ENCODE data around the gene PKN3. TPM values are rescaled to one million over a fixed set of nuclear protein-coding genes. Genes with fewer than 3 reads are reported as not detected.

PKN3 gene
- total and polyA plus RNA-seq, 2 of the 13 experiments (the other 11 are each of a cell fraction or from before 2014, with no cell fraction given), result 10.5 to 13.2 TPM

GRCh38 chr9:128683340-128684064, 18.8 kb upstream of the PKN3 start (continued):
- no peak for TF ChIP-seq ZBTB40 (IDR thresholded peaks at IDR 0.05)
- TF ChIP-seq ZBTB40 (CRISPR knock-in tag; IDR thresholded peaks at IDR 0.05), result no peak

DNA sequence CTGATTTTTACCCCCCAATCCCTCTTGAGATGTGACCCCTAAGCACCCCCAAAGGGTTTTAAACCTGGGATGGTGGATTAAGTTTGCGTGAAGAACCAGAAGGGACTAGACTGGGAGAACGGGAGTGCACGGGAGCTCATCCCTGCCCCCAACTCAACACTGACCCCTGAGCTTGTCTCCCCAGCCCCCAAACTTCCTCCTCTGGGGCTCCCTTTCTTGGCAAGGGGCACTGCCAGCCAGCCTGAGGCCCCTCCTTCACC, 18.3 kb upstream of the PKN3 start:
- Histone ChIP-seq H4K20me1 (ENCODE audit: insufficient read depth, low read length) (no peaks in the 10 kb centered on the region), H3K9me3 (ENCODE audit: low read length) (no peaks in the 10 kb centered on the region), H3K4me1 (ENCODE audit: insufficient read depth, low read length) (peaks cover 54% of the 10 kb centered on the region), H3K36me3 (replicated peaks in 1 of 2; ENCODE audit: control insufficient read depth in 1 of 2, insufficient read depth in 2 of 2, low read length in 2 of 2) (no peaks in the 10 kb centered on the region), H3K27me3 (ENCODE audit: control insufficient read depth in 1 of 2, insufficient read depth in 2 of 2, low read length in 2 of 2) (no peaks in the 10 kb centered on the region; a peak in 1 of 5 replicates), H3K27ac (ENCODE audit: extremely low read length, insufficient read depth, low read length) (peak overlapping the region; percentile 73), H3K4me3 (replicated peaks in 1 of 3; ENCODE audit: insufficient read depth in 1 of 3, low read depth in 2 of 3, low read length in 3 of 3) (peak overlapping the region; percentile 60 to 83 (median 67)), H3K4me2 (ENCODE audit: low read depth, low read length) (peak overlapping the region; percentile 95), H2AFZ (ENCODE audit: low read length) (no peak overlapping the region), H3K9ac (ENCODE audit: insufficient read depth, low read depth, low read length) (peak overlapping the region; percentile 87), H3K79me2 (ENCODE audit: insufficient read depth, low read length) (peaks cover 7% of the 10 kb centered on the region)
- in situ Hi-C loops (cut with HindIII; ENCODE audit: extremely low pct_ligation_motif_present, low pct_unique_long_range_greater_than_20kb), result no loop called here
- DNase-seq (ENCODE audit: low spot score), result no peak
- CTCF ChIA-PET (ENCODE audit: low intra/inter-chr PET ratio, low total read pairs), result no interaction called here
- WGBS (ENCODE audit: low lambda C conversion rate), result 9% methylated on average over 3 of the region's 3 CpGs
- ATAC-seq, result no peak
- intact Hi-C loops (cut with micrococcal nuclease; ENCODE audit: unreplicated experiment), result no loop called here
- TSS peak; percentile 75 for BruUV-seq (replicated peaks)
- POLR2A ChIA-PET, result interaction anchor here (1.0 to 5.0 kb wide), 15 partner anchors 9 to 787 kb away, joined by 3 to 33 read pairs (median 6); partner anchors contain the start of genes DYNC2I2, ENDOG, PKN3 and ZDHHC12
- FAIRE-seq, result no peak
- TF ChIP-seq ZNF629 (CRISPR knock-in tag; conservative IDR thresholded peaks at IDR 0.05), result no peak
- TF ChIP-seq ARID2 (CRISPR knock-in tag; IDR thresholded peaks at IDR 0.05; ENCODE audit: borderline replicate concordance), result 0 out of 2 replicates have a peak, but pooled peaks have one; percentile 49
- TF ChIP-seq MED1 (CRISPR knock-in tag; IDR thresholded peaks at IDR 0.05), result no peak
- TF ChIP-seq, protein P1, sequence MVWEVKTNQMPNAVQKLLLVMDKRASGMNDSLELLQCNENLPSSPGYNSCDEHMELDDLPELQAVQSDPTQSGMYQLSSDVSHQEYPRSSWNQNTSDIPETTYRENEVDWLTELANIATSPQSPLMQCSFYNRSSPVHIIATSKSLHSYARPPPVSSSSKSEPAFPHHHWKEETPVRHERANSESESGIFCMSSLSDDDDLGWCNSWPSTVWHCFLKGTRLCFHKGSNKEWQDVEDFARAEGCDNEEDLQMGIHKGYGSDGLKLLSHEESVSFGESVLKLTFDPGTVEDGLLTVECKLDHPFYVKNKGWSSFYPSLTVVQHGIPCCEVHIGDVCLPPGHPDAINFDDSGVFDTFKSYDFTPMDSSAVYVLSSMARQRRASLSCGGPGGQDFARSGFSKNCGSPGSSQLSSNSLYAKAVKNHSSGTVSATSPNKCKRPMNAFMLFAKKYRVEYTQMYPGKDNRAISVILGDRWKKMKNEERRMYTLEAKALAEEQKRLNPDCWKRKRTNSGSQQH (CRISPR knock-in tag; IDR thresholded peaks at IDR 0.05; ENCODE audit: low read depth), result no peak
- 0 out of 2 replicates have a peak, but pooled peaks have one; percentile 28 for TF ChIP-seq ZNF670 (CRISPR knock-in tag; IDR thresholded peaks at IDR 0.05; ENCODE audit: borderline replicate concordance)
- no peak for TF ChIP-seq CSRNP2 (CRISPR knock-in tag; conservative IDR thresholded peaks at IDR 0.05; ENCODE audit: low read depth)
- TF ChIP-seq CAMTA2 (CRISPR knock-in tag; IDR thresholded peaks at IDR 0.05; ENCODE audit: borderline replicate concordance), result peak; percentile 59; the same call in 1 of the 2 replicates
- TF ChIP-seq MXD4 (CRISPR knock-in tag; IDR thresholded peaks at IDR 0.05), result 0 out of 2 replicates have a peak, but pooled peaks have one; percentile 7
